Thoracic aorta (tissue), 2 donors: Measurements from ENCODE around the gene GATD1. TPM values are rescaled to one million over a fixed set of nuclear protein-coding genes. Genes with fewer than 3 reads are reported as not detected.
A peak's percentile ranks its signal among the peaks of the same experiment; 100 is the strongest.

Experiments
- ATAC-seq: fragments of 150-250 bp; one replicate; pipeline ENCODE4 v1.8.0; 2017; ENCODE audit warnings: low read depth; ENCODE audit not compliant: insufficient number of reproducible peaks, low FRiP score
- DNase-seq: peaks from one replicate; pipeline ENCODE4 v3.0.0-alpha.2; 2020; ENCODE audit warnings: low spot score
- H3K27ac ChIP-seq, 2 donors: fragments of 200-600 bp; sonication (generic); 1 replicate in 1 of 2; 2 replicates in 1 of 2; pipeline ENCODE4 v1.5.1; 2016; ENCODE audit warnings: mild to moderate bottlenecking in 2 of 2, moderate library complexity in 2 of 2
- H3K27me3 ChIP-seq: fragments of 200-600 bp; sonication (generic); replicated peaks from 2 replicates; pipeline ENCODE4 v1.6.0; 2016; ENCODE audit warnings: mild to moderate bottlenecking; ENCODE audit not compliant: insufficient read depth
- H3K36me3 ChIP-seq: fragments of 200-600 bp; sonication (generic); one replicate; pipeline ENCODE4 v1.5.1; 2016
- H3K4me1 ChIP-seq, 2 donors: fragments of 200-600 bp; sonication (generic); 1 replicate in 1 of 2; 2 replicates in 1 of 2; pipeline versions ENCODE4 v1.5.1 to v1.6.0; 2016; ENCODE audit warnings: low read depth in 2 of 2, mild to moderate bottlenecking in 1 of 2; ENCODE audit not compliant: control insufficient read depth in 1 of 2
- H3K4me3 ChIP-seq: fragments of 200-600 bp; sonication (generic); 2 replicates; pipeline ENCODE4 v1.5.1; 2016; ENCODE audit warnings: mild to moderate bottlenecking
- H3K9me3 ChIP-seq: fragments of 200-600 bp; sonication (generic); 2 replicates; pipeline ENCODE4 v1.5.1; 2016
- total RNA-seq, 2 donors: library from RNA; depleted of rRNA; stranded (reverse); fragments of >200 nt; gene quantifications; one replicate each; pipeline versions ENCODE4 v1.1.0 to v1.2.3, GENCODE V29; 2016
- TF ChIP-seq, protein P1 (sequence below): fragments of 200-600 bp; sonication (generic); IDR thresholded peaks from one replicate; pipeline ENCODE4 v1.5.1; 2019; ENCODE audit warnings: antibody characterized with exemption

Gene GATD1
- total RNA-seq, 2 donors from 2014 or later = 32.5 to 48.7 TPM

DNA sequence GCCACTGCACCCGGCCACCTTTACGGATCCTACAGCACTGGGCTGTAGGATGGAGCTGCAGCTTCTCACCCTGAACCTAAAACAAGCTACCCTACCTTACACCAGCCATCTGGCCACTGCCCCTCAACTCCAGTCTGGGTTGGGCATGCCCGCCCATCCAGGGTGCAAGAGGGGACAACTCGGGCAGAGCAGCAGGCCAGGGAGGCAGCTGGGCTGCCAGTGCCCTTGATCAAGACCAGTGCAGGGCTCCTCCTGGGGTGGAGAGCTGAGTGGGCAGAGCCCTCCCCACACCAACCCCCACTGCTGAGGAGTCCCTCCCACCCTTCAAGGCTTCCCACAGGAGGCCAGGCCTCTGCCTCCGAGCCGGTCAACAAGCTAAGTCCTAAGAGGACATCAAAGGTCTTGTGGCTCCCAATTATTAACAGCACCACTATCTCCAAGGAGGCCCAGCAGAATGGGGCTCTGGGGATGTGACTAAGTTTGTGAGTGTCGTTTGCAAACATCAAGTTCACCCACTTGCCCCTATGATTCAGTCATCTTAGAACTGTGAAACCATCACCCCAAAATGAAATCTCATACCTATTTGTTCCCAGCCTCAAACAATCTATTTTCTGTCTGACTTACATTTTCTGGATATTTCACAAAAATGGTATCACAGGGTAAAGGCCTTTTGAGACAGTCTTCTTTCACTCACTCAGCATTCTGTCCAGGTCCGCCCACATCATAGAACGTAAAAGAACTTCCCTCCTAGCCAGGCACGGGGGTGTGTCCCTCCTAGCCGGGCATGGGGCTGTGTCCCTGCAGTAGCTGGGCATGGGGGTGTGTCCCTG is 11.0 kb downstream of the GATD1 start:
- no peaks in the 10 kb centered on the region for H3K27me3 ChIP-seq
- H3K36me3 ChIP-seq = peaks cover 37% of the 10 kb centered on the region
- DNase-seq (no peak), ATAC-seq (no peak)
- H3K9me3 ChIP-seq = no peaks in the 10 kb centered on the region
- H3K4me1 ChIP-seq = no peaks in the 10 kb centered on the region
- H3K4me3 ChIP-seq = no peak overlapping the region
- TF ChIP-seq, protein P1, sequence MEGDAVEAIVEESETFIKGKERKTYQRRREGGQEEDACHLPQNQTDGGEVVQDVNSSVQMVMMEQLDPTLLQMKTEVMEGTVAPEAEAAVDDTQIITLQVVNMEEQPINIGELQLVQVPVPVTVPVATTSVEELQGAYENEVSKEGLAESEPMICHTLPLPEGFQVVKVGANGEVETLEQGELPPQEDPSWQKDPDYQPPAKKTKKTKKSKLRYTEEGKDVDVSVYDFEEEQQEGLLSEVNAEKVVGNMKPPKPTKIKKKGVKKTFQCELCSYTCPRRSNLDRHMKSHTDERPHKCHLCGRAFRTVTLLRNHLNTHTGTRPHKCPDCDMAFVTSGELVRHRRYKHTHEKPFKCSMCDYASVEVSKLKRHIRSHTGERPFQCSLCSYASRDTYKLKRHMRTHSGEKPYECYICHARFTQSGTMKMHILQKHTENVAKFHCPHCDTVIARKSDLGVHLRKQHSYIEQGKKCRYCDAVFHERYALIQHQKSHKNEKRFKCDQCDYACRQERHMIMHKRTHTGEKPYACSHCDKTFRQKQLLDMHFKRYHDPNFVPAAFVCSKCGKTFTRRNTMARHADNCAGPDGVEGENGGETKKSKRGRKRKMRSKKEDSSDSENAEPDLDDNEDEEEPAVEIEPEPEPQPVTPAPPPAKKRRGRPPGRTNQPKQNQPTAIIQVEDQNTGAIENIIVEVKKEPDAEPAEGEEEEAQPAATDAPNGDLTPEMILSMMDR = no peak
- no peak overlapping the region for H3K27ac ChIP-seq

DNA sequence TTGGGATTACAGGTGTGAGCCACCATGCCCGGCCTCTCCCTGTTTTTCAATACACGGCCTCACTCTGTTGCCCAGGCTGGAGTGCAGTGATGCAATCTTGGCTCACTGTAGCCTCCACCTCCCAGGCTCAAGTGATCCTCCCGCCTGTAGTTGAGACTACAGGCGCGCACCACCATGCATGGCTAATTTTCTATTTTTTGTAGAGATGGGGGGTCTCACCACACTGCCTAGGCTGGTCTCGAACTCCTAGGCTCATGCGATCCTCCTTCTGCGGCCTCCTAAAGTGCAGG is 11.5 kb downstream of the GATD1 start:
- no peaks in the 10 kb centered on the region for H3K9me3 ChIP-seq
- no peak overlapping the region for H3K27ac ChIP-seq
- DNase-seq (no peak), ATAC-seq (no peak)
- TF ChIP-seq, protein P1 = no peak
- peaks cover 31% of the 10 kb centered on the region for H3K36me3 ChIP-seq
- no peaks in the 10 kb centered on the region for H3K4me1 ChIP-seq
- no peak overlapping the region for H3K4me3 ChIP-seq
- no peaks in the 10 kb centered on the region for H3K27me3 ChIP-seq

DNA sequence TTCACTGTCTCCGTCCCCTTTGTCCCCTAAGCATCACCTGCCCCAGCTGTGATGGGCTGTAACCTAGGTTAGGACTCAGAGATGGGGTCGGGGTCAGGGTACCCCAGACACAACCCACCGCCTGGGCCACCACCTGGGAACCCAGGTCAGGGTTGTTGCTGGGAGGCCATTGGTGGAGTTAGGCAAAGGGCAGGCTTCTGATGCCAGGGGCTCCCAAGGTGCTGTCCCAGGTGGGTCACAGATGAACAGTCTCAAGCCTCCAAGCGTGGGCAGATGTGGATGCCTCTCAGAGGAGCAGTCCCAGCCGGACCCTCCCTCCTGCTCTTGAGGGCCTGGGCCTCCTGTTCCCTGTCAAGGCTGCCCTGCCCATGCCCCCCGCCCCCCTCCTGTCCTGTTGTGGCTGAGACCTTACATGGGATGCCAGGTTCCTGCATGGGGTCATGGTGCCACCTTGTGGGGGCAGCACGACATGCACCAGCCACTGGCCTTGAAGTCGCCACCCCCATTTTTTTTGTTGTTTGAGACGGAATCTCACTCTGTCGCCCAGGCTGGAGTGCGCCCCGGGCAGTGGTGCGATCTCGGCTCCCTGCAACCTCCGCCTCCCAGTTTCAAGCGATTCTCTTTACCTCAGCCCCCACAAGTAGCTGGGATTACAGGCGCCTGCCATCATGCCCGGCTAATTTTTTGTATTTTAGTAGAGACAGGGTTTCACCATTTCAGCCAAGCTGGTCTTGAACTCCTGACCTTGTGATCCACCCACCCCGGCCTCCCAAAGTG is 12.1 kb downstream of the GATD1 start:
- no peak overlapping the region for H3K4me3 ChIP-seq
- no peak for DNase-seq
- no peaks in the 10 kb centered on the region for H3K27me3 ChIP-seq
- TF ChIP-seq, protein P1 = peak; percentile 71
- peak; percentile 48 for ATAC-seq
- no peaks in the 10 kb centered on the region for H3K4me1 ChIP-seq
- H3K9me3 ChIP-seq = no peaks in the 10 kb centered on the region
- peaks cover 30% of the 10 kb centered on the region for H3K36me3 ChIP-seq
- no peak overlapping the region for H3K27ac ChIP-seq

DNA sequence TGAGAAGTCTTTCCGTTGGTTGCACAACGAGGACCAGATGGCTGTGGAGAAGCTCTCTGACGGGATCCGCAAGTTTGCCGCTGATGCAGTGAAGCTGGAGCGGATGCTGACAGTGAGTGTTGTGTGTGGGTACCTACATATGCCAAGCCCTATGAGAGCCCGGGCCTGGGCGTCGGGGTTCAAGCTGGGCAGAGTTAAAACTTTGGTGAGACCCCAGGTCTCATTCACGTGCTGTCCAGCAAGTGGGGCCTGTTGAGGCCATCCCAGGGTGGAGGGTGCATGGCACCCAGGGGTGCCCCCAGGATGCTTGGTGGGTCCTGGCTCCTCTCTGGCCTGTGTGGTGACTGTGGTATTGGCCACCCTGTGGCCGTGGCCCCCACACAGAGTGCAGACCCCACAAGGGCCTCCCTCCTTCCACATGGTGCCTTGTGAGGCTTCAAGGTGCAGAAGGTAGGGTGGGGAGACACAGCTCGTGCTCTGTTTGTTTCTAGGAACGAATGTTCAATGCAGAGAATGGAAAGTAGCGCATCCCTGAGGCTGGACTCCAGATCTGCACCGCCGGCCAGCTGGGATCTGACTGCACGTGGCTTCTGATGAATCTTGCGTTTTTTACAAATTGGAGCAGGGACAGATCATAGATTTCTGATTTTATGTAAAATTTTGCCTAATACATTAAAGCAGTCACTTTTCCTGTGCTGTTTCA is 12.8 kb downstream of the GATD1 start:
- H3K36me3 ChIP-seq = peaks cover 32% of the 10 kb centered on the region

More for the DNA sequence above, 12.8 kb downstream of the GATD1 start:
- ATAC-seq (no peak), DNase-seq (no peak)
- Histone ChIP-seq H3K4me1 (no peaks in the 10 kb centered on the region), H3K4me3 (no peak overlapping the region), H3K27ac (no peak overlapping the region), H3K27me3 (no peaks in the 10 kb centered on the region), H3K9me3 (no peaks in the 10 kb centered on the region)
- TF ChIP-seq, protein P1 = no peak
